PFSK-1 (cell line): Measurements from ENCODE around the gene AXDND1.

ENCODE experiments used
- REST ChIP-seq, 2 experiments: IDR thresholded peaks; 2 replicates each; pipeline versions ENCODE4 v1.6.1 to v1.8.0; 2011 to 2012; ENCODE audit warnings: low read depth in 2 of 2, low read length in 2 of 2, control low read depth in 1 of 2, inconsistent platforms in 1 of 2, mild to moderate bottlenecking in 1 of 2, moderate library complexity in 1 of 2; ENCODE audit not compliant: insufficient read depth in 1 of 2
- TAF1 ChIP-seq: IDR thresholded peaks from 2 replicates; pipeline ENCODE4 v1.6.1; 2012; ENCODE audit warnings: low read length, control low read depth, borderline replicate concordance; ENCODE audit not compliant: insufficient read depth

- no peak for TF ChIP-seq TAF1
- no peak for TF ChIP-seq REST (IDR thresholded peaks at IDR 0.05; ENCODE audit: insufficient read depth in 1 of 2, low read depth in 2 of 2, low read length in 2 of 2)
These were observed 58.8 kb downstream of the AXDND1 start for GRCh38 chr1:179424610-179425009.
